AG09309 (cell line): ENCODE data around the gene PCCA.
"Not testable (repeated sequence)": the region's sequence is repeated elsewhere in the genome, so short reads cannot be mapped to it uniquely, and the experiment has no call there.

ENCODE experiments used
- DNase-seq: peaks from one replicate; pipeline ENCODE4 v3.0.0-alpha.2; 2010; ENCODE audit warnings: low read depth
- H3K4me3 ChIP-seq: 2 replicates; pipeline ENCODE4 v1.5.1; 2011; ENCODE audit warnings: mild to moderate bottlenecking, low read depth, low read length, moderate library complexity; ENCODE audit not compliant: control insufficient read depth
- TF ChIP-seq, protein P1 (sequence below): IDR thresholded peaks from 2 replicates; pipeline ENCODE4 v1.5.1; 2011; ENCODE audit warnings: mild to moderate bottlenecking, low read depth, low read length, inconsistent platforms; ENCODE audit not compliant: insufficient read depth, control insufficient read depth; ENCODE audit errors: missing control alignments

The PCCA gene

DNA sequence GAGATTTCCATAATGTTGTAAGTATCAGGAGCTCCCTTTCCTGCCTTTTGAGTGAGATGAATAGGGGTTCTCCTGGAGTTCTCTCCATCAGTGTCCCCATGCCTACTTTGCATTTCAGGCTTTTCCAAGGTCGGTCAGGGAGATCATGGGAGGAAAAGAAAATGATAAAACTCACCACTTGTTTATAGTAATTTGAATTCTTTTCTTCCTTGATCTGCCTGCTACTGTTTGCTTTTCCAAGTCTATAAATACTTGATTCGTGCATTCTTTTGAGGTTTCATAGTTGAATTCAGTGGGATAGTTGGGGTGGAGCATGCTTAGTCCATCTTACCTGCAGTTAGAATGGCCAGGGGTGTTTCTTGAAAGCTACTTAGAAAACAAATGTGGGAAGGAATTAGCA, 51.5 kb downstream of the PCCA start:
- H3K4me3 ChIP-seq = no peak overlapping the region
- TF ChIP-seq, protein P1, sequence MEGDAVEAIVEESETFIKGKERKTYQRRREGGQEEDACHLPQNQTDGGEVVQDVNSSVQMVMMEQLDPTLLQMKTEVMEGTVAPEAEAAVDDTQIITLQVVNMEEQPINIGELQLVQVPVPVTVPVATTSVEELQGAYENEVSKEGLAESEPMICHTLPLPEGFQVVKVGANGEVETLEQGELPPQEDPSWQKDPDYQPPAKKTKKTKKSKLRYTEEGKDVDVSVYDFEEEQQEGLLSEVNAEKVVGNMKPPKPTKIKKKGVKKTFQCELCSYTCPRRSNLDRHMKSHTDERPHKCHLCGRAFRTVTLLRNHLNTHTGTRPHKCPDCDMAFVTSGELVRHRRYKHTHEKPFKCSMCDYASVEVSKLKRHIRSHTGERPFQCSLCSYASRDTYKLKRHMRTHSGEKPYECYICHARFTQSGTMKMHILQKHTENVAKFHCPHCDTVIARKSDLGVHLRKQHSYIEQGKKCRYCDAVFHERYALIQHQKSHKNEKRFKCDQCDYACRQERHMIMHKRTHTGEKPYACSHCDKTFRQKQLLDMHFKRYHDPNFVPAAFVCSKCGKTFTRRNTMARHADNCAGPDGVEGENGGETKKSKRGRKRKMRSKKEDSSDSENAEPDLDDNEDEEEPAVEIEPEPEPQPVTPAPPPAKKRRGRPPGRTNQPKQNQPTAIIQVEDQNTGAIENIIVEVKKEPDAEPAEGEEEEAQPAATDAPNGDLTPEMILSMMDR = no peak

DNA sequence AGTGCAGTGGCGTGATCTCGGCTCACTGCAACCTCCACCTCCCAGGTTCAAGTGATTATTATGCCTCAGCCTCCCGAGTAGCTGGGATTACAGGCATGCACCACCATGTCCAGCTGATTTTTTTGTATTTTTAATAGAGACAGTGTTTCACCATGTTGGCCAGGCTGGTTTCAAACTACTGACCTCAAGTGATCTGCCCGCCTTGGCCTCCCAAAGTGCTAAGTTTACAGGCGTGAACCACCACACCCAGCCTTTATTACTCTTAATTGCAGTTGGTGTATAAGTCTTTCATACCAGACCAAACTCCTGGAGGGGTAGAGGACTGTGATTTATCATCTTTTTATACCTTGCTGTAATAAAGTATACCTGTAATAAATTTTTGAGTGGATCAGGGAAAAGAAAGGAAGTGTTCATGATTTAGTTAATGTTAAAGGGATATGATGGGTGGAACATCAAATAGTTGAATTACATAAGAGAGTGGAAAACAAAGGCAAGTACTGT, 52.6 kb downstream of the PCCA start:
- not testable (repeated sequence) for H3K4me3 ChIP-seq, DNase-seq

More for the DNA sequence above, 51.5 kb downstream of the PCCA start:
- DNase-seq = no peak

DNA sequence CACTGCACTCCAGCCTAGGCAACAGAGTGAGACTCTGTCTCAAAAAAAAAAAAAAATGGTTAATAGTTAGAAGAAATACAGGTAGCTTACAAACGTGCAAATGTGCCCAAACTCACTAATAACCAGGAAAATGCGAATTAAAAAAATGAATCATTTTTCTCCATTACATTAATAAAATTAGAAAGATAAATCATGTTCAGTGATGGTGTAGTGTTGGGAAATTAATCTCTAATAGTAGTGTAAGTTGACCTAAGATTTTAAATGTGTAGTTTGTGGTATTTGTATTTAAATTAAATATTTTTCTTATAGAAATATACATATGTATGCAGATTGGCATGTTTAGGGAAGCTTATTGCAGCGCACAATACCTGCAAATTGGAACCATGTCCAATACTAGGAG, 57.6 kb downstream of the PCCA start:
- DNase-seq = no peak
- no peak overlapping the region for H3K4me3 ChIP-seq
- TF ChIP-seq, protein P1 = no peak

DNA sequence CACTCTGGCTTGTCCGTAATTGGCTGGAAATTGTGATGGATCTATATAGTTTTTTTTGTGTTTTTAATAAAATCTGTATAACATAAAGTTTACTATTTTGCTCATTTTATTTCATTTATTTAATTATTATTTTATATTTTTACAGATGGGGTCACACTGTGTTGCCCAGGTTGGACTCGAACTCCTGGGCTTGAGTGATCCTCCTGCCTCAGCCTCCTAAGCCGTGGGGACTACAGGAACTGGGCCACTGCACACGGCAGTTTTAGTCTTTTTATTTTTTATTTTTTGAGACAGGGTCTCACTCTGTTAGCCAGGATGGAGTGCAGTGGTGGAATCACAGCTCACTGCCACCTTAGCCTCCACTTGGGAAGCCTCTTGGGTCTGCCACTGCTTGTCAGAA, 58.9 kb downstream of the PCCA start:
- TF ChIP-seq, protein P1 = no peak
- DNase-seq = no peak
- H3K4me3 ChIP-seq = no peak overlapping the region

DNA sequence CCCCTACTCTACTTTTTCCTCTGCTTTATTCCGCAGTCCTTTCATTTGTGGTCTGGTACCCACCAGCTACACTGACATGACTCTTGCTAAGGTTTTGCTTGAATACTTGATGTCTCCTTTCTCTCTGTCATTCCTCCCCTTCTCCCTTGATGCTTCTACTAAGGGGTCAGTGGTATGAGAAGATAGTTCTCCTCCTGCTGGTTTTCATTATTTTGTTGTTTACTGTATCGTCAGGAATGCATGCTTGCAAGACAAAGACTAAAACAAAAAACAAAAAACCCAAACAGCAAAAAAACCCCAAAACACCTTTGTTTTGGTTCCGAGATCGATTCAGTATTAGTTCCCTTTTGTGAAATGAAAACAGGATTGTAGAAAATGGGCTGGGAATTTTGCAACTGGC, 59.5 kb downstream of the PCCA start:
- TF ChIP-seq, protein P1 = no peak
- H3K4me3 ChIP-seq = no peak overlapping the region
- DNase-seq = no peak

DNA sequence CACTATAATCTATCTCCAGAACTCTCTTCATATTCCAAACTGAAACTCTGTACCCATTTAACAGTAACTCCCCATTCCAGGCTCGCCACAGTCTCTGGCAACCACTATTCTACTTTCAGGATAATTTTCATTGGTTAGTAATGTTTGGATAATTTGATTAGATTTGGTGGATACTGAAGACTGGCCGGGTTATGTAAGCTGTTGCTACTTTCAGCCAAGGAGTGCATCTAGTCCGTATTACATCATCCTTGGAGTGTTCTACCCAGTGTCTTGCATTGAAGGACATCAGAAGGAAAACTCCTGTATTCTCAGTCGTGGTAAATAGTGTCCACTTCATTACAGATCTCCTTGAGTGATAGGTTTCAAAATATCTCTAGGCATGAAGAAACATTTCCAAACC, 60.5 kb downstream of the PCCA start:
- DNase-seq = no peak
- TF ChIP-seq, protein P1 = no peak
- no peak overlapping the region for H3K4me3 ChIP-seq

DNA sequence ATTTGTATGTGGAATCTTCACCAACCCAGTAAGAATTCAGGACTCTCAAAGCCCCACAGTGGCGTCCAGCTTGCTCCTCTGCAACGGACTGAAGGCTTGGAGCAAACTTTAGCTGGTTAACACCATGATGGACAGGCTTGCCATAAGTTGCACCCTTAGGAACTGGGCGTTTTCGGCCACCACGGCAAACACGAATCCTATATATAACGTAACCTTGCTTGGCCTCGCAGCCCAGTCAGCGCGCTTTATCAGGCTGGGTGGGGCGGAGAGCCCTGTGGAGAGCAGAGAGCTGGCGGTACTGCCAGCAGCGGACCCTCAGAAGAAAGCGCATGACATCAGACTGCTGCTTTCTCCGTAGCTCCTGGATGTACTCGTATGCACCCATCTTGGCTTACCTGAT, 61.8 kb downstream of the PCCA start:
- not testable (repeated sequence) for H3K4me3 ChIP-seq, DNase-seq

DNA sequence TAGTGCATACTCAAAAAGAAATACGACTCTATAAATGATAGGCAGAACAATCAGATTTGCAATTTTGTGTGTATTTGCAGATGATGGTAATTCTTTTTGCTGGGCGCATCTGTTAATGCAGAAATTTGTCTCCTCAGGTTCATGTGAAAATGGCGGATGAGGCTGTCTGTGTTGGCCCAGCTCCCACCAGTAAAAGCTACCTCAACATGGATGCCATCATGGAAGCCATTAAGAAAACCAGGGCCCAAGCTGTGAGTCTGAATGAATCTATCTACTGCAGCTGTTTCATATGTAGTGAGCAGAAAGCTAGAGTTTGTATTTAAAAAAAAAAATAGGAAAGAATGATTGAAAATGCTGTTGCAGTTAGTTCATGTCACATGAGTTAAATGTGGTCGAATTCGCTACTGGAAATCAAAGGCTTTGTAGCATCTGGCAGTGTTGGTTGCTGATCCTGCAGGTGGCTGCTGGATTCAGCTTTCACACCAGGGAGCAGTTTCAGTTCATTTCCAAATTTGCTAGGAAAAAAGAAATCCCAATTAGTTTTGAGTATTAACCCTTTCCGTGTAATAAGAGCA, 66.0 kb downstream of the PCCA start:
- TF ChIP-seq, protein P1 = no peak
- H3K4me3 ChIP-seq = no peak overlapping the region
- DNase-seq = no peak
